MG63 (cell line): ENCODE data around the gene CYFIP1. TPM values are rescaled to one million over a fixed set of nuclear protein-coding genes. Genes with fewer than 3 reads are reported as not detected.

Experiments used
- DNase-seq: peaks from one replicate; pipeline ENCODE4 v3.0.0-alpha.2; 2020
- H3K27me3 ChIP-seq: fragments of 250-450 bp; sonication (Bioruptor Pico); 2 replicates; pipeline ENCODE4 v1.5.1; 2020; ENCODE audit warnings: mild to moderate bottlenecking, moderate library complexity
- H3K36me3 ChIP-seq: fragments of 250-450 bp; sonication (Bioruptor Pico); 2 replicates; pipeline ENCODE4 v1.5.1; 2020; ENCODE audit warnings: mild to moderate bottlenecking, moderate library complexity
- H3K4me3 ChIP-seq: fragments of 250-450 bp; sonication (Bioruptor Pico); 2 replicates; pipeline ENCODE4 v1.5.1; 2020; ENCODE audit warnings: mild to moderate bottlenecking, moderate library complexity
- H3K9me3 ChIP-seq: fragments of 250-450 bp; sonication (Bioruptor Pico); 2 replicates; pipeline ENCODE4 v1.5.1; 2020; ENCODE audit warnings: mild to moderate bottlenecking, moderate library complexity
- total RNA-seq: library from RNA; depleted of rRNA; stranded (reverse); fragments of >200 nt; shearing (Covaris generic); gene quantifications from 2 replicates; pipeline ENCODE4 v1.2.3, GENCODE V29; 2014; ENCODE audit warnings: low replicate concordance

The CYFIP1 gene
- total RNA-seq, 1 experiment from 2014 or later: 71.9 TPM

GRCh38 chr15:22874256-22874655 is 105.9 kb downstream of the CYFIP1 start:
- Histone ChIP-seq H3K27me3 (no peaks in the 10 kb centered on the region), H3K36me3 (peaks cover 49% of the 10 kb centered on the region), H3K4me3 (no peak overlapping the region), H3K9me3 (no peaks in the 10 kb centered on the region)
- DNase-seq: no peak

GRCh38 chr15:22873841-22874240 is 106.3 kb downstream of the CYFIP1 start:
- Histone ChIP-seq H3K9me3 (no peaks in the 10 kb centered on the region), H3K27me3 (no peaks in the 10 kb centered on the region), H3K36me3 (peaks cover 52% of the 10 kb centered on the region), H3K4me3 (no peak overlapping the region)
- DNase-seq: no peak

GRCh38 chr15:22872936-22873701 is 107.0 kb downstream of the CYFIP1 start:
- Histone ChIP-seq H3K36me3 (peaks cover 56% of the 10 kb centered on the region), H3K4me3 (no peak overlapping the region), H3K27me3 (no peaks in the 10 kb centered on the region), H3K9me3 (no peaks in the 10 kb centered on the region)
- DNase-seq: no peak

- DNase-seq: no peak
- no peaks in the 10 kb centered on the region for H3K27me3 ChIP-seq
- H3K4me3 ChIP-seq: no peak overlapping the region
- H3K9me3 ChIP-seq: no peaks in the 10 kb centered on the region
- peaks cover 60% of the 10 kb centered on the region for H3K36me3 ChIP-seq
Observed at GRCh38 chr15:22871481-22872086, 108.6 kb downstream of the CYFIP1 start.

- H3K36me3 ChIP-seq: peaks cover 64% of the 10 kb centered on the region
- no peak overlapping the region for H3K4me3 ChIP-seq
- H3K9me3 ChIP-seq: no peaks in the 10 kb centered on the region
- H3K27me3 ChIP-seq: no peaks in the 10 kb centered on the region
- no peak for DNase-seq
Observed at GRCh38 chr15:22870865-22871264, 109.3 kb downstream of the CYFIP1 start.

GRCh38 chr15:22869856-22870255 is 110.3 kb downstream of the CYFIP1 start:
- no peak for DNase-seq
- no peak overlapping the region for H3K4me3 ChIP-seq
- H3K36me3 ChIP-seq: peaks cover 69% of the 10 kb centered on the region
- no peaks in the 10 kb centered on the region for H3K27me3 ChIP-seq
- H3K9me3 ChIP-seq: no peaks in the 10 kb centered on the region

- DNase-seq: no peak
- H3K4me3 ChIP-seq: no peak overlapping the region
- H3K36me3 ChIP-seq: peaks cover 74% of the 10 kb centered on the region
- H3K27me3 ChIP-seq: no peaks in the 10 kb centered on the region
- no peaks in the 10 kb centered on the region for H3K9me3 ChIP-seq
Observed at GRCh38 chr15:22868928-22869327, 111.2 kb downstream of the CYFIP1 start.

- H3K27me3 ChIP-seq: no peaks in the 10 kb centered on the region
- no peaks in the 10 kb centered on the region for H3K9me3 ChIP-seq
- no peak overlapping the region for H3K4me3 ChIP-seq
- peaks cover 78% of the 10 kb centered on the region for H3K36me3 ChIP-seq
- DNase-seq: no peak
Observed at GRCh38 chr15:22868495-22868894, 111.7 kb downstream of the CYFIP1 start.

- no peaks in the 10 kb centered on the region for H3K27me3 ChIP-seq
- peaks cover 80% of the 10 kb centered on the region for H3K36me3 ChIP-seq
- DNase-seq: no peak
- H3K9me3 ChIP-seq: no peaks in the 10 kb centered on the region
- no peak overlapping the region for H3K4me3 ChIP-seq
Observed at GRCh38 chr15:22867886-22868285, 112.3 kb downstream of the CYFIP1 start.

- no peak for DNase-seq
- Histone ChIP-seq H3K36me3 (peaks cover 79% of the 10 kb centered on the region), H3K4me3 (no peak overlapping the region), H3K27me3 (no peaks in the 10 kb centered on the region), H3K9me3 (no peaks in the 10 kb centered on the region)
Observed at GRCh38 chr15:22866079-22866478, 114.1 kb downstream of the CYFIP1 start.

- H3K27me3 ChIP-seq: no peaks in the 10 kb centered on the region
- no peak for DNase-seq
- peaks cover 78% of the 10 kb centered on the region for H3K36me3 ChIP-seq
- no peak overlapping the region for H3K4me3 ChIP-seq
- H3K9me3 ChIP-seq: no peaks in the 10 kb centered on the region
Observed at GRCh38 chr15:22863356-22863755, 116.8 kb downstream of the CYFIP1 start.

- Histone ChIP-seq H3K36me3 (peaks cover 63% of the 10 kb centered on the region), H3K4me3 (no peak overlapping the region), H3K27me3 (no peaks in the 10 kb centered on the region), H3K9me3 (no peaks in the 10 kb centered on the region)
- no peak for DNase-seq
Observed at GRCh38 chr15:22861161-22861560, 119.0 kb downstream of the CYFIP1 start.

GRCh38 chr15:22856659-22857058 is 123.5 kb downstream of the CYFIP1 start:
- H3K27me3 ChIP-seq: no peaks in the 10 kb centered on the region
- H3K4me3 ChIP-seq: no peak overlapping the region
- H3K36me3 ChIP-seq: peaks cover 52% of the 10 kb centered on the region
- no peak for DNase-seq
- H3K9me3 ChIP-seq: no peaks in the 10 kb centered on the region

GRCh38 chr15:22855791-22856190 is 124.4 kb downstream of the CYFIP1 start:
- H3K27me3 ChIP-seq: no peaks in the 10 kb centered on the region
- no peak for DNase-seq
- H3K4me3 ChIP-seq: no peak overlapping the region
- H3K36me3 ChIP-seq: peaks cover 52% of the 10 kb centered on the region
- no peaks in the 10 kb centered on the region for H3K9me3 ChIP-seq

- no peak for DNase-seq
- H3K9me3 ChIP-seq: no peaks in the 10 kb centered on the region
- no peak overlapping the region for H3K4me3 ChIP-seq
- peaks cover 44% of the 10 kb centered on the region for H3K36me3 ChIP-seq
- no peaks in the 10 kb centered on the region for H3K27me3 ChIP-seq
Observed at GRCh38 chr15:22851513-22851912, 128.7 kb downstream of the CYFIP1 start.

GRCh38 chr15:22850055-22850454 is 130.1 kb downstream of the CYFIP1 start:
- H3K36me3 ChIP-seq: peaks cover 44% of the 10 kb centered on the region
- H3K27me3 ChIP-seq: no peaks in the 10 kb centered on the region
- H3K9me3 ChIP-seq: no peaks in the 10 kb centered on the region
- H3K4me3 ChIP-seq: no peak overlapping the region
- DNase-seq: no peak

GRCh38 chr15:22846073-22846472 is 134.1 kb downstream of the CYFIP1 start:
- no peaks in the 10 kb centered on the region for H3K9me3 ChIP-seq
- peaks cover 41% of the 10 kb centered on the region for H3K36me3 ChIP-seq
- no peak overlapping the region for H3K4me3 ChIP-seq
- no peaks in the 10 kb centered on the region for H3K27me3 ChIP-seq
- no peak for DNase-seq

GRCh38 chr15:22845289-22845900 is 134.8 kb downstream of the CYFIP1 start:
- Histone ChIP-seq H3K4me3 (no peak overlapping the region), H3K27me3 (no peaks in the 10 kb centered on the region), H3K9me3 (no peaks in the 10 kb centered on the region), H3K36me3 (peaks cover 39% of the 10 kb centered on the region)
- no peak for DNase-seq
